ENCODE results near the gene CHST15. TPM values are rescaled to one million over a fixed set of nuclear protein-coding genes. Genes with fewer than 3 reads are reported as not detected.

The CHST15 gene
- total and polyA plus RNA-seq, 2 of the 13 experiments (the other 11 are each of a cell fraction or from before 2014, with no cell fraction given): 1.4 to 94.7 TPM

DNA sequence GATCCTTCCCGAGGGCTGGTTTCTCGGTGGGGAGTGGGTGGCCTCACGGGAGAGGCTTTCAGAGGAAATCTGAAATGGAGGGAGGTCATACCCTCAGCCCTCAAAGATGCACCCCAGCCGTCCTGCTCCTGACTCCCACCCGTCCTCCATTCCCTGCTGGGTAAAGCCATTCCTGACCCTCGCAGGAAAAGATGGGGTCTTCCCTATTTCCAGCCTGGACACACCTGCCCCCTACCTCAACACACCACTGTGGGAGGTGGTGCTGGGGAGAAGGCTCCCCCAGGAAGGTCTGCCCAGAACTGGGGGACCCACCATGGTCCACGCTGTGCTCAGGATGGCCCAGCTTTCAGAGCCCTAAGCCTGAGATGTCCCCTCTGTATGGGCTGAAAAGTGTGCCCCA is 86.9 kb downstream of the CHST15 start (continued):
- TF ChIP-seq, protein P1, sequence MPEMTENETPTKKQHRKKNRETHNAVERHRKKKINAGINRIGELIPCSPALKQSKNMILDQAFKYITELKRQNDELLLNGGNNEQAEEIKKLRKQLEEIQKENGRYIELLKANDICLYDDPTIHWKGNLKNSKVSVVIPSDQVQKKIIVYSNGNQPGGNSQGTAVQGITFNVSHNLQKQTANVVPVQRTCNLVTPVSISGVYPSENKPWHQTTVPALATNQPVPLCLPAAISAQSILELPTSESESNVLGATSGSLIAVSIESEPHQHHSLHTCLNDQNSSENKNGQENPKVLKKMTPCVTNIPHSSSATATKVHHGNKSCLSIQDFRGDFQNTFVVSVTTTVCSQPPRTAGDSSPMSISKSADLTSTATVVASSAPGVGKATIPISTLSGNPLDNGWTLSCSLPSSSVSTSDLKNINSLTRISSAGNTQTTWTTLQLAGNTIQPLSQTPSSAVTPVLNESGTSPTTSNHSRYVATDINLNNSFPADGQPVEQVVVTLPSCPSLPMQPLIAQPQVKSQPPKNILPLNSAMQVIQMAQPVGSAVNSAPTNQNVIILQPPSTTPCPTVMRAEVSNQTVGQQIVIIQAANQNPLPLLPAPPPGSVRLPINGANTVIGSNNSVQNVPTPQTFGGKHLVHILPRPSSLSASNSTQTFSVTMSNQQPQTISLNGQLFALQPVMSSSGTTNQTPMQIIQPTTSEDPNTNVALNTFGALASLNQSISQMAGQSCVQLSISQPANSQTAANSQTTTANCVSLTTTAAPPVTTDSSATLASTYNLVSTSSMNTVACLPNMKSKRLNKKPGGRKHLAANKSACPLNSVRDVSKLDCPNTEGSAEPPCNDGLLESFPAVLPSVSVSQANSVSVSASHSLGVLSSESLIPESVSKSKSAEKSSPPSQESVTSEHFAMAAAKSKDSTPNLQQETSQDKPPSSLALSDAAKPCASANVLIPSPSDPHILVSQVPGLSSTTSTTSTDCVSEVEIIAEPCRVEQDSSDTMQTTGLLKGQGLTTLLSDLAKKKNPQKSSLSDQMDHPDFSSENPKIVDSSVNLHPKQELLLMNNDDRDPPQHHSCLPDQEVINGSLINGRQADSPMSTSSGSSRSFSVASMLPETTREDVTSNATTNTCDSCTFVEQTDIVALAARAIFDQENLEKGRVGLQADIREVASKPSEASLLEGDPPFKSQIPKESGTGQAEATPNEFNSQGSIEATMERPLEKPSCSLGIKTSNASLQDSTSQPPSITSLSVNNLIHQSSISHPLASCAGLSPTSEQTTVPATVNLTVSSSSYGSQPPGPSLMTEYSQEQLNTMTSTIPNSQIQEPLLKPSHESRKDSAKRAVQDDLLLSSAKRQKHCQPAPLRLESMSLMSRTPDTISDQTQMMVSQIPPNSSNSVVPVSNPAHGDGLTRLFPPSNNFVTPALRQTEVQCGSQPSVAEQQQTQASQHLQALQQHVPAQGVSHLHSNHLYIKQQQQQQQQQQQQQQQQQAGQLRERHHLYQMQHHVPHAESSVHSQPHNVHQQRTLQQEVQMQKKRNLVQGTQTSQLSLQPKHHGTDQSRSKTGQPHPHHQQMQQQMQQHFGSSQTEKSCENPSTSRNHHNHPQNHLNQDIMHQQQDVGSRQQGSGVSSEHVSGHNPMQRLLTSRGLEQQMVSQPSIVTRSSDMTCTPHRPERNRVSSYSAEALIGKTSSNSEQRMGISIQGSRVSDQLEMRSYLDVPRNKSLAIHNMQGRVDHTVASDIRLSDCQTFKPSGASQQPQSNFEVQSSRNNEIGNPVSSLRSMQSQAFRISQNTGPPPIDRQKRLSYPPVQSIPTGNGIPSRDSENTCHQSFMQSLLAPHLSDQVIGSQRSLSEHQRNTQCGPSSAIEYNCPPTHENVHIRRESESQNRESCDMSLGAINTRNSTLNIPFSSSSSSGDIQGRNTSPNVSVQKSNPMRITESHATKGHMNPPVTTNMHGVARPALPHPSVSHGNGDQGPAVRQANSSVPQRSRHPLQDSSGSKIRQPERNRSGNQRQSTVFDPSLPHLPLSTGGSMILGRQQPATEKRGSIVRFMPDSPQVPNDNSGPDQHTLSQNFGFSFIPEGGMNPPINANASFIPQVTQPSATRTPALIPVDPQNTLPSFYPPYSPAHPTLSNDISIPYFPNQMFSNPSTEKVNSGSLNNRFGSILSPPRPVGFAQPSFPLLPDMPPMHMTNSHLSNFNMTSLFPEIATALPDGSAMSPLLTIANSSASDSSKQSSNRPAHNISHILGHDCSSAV (CRISPR knock-in tag; IDR thresholded peaks at IDR 0.05; ENCODE audit: borderline replicate concordance): no peak
- no peak for TF ChIP-seq NFE2L1 (CRISPR knock-in tag; IDR thresholded peaks at IDR 0.05; ENCODE audit: borderline replicate concordance)
- TF ChIP-seq KDM2A (CRISPR knock-in tag; IDR thresholded peaks at IDR 0.05; ENCODE audit: borderline replicate concordance, low read depth): no peak
- TF ChIP-seq, protein P2, sequence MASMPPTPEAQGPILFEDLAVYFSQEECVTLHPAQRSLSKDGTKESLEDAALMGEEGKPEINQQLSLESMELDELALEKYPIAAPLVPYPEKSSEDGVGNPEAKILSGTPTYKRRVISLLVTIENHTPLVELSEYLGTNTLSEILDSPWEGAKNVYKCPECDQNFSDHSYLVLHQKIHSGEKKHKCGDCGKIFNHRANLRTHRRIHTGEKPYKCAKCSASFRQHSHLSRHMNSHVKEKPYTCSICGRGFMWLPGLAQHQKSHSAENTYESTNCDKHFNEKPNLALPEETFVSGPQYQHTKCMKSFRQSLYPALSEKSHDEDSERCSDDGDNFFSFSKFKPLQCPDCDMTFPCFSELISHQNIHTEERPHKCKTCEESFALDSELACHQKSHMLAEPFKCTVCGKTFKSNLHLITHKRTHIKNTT (CRISPR knock-in tag; IDR thresholded peaks at IDR 0.05): no peak
- TF ChIP-seq HNF4A (CRISPR knock-in tag; IDR thresholded peaks at IDR 0.05): no peak
- no peak for TF ChIP-seq WIZ (CRISPR knock-in tag; IDR thresholded peaks at IDR 0.05)

Data from HepG2 (cell line).